GM18951 (cell line): Measurements from ENCODE around the gene NOD2.

Source experiments
- POLR2A ChIP-seq: IDR thresholded peaks from 4 replicates; pipeline ENCODE4 v1.6.1; 2011; ENCODE audit warnings: mild to moderate bottlenecking; ENCODE audit not compliant: insufficient read length, insufficient read depth; ENCODE audit errors: extremely low read depth
- in situ Hi-C: fragments of 300-500 bp; cut with MboI; formaldehyde crosslinking; loops from one replicate; pipeline ENCODE4 v1.12.0; 2022; ENCODE audit warnings: low sequenced_read_pairs, mixed read lengths, inconsistent platforms; ENCODE audit not compliant: unreplicated experiment

The NOD2 gene

DNA sequence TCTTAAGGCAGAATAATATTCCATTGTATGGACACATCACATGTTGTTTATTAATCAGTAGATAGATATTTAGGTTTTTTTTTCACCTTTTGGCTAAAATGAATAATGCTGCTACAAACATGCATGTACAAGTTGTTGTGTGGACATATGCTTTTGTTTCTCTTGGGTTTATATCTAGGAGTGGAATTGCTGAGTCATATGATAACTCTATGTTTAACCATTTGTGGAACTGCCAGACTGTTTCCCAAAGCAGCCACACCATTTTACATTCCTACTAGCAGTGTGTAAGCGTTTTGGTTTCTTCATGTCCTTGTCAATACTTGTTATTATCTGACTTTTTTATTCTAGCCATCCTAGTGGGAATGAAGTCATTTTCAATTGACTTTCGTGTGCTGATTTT lies 69.8 kb downstream of the NOD2 start:
- no peak for TF ChIP-seq POLR2A

DNA sequence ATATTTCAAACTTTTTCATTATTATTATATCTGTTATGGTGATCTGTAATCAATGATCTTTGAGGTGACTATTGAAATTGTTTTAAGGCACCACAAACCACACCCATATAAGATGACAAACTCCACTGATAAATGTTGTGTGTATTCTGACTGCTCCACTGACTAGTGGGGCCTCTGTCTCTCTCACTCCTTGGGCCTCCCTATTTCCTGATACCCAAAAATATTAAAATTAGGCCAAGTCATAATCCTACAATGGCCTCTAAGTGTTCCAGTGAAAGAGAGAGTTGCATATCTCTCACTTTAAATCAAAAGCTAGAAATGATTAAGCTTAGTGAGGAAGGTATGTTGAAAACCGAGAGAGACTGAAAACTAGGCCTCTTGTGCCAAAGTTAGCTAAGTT lies 71.9 kb downstream of the NOD2 start:
- in situ Hi-C loops = no loop called here

More for the DNA sequence above, 69.8 kb downstream of the NOD2 start:
- in situ Hi-C loops = no loop called here

DNA sequence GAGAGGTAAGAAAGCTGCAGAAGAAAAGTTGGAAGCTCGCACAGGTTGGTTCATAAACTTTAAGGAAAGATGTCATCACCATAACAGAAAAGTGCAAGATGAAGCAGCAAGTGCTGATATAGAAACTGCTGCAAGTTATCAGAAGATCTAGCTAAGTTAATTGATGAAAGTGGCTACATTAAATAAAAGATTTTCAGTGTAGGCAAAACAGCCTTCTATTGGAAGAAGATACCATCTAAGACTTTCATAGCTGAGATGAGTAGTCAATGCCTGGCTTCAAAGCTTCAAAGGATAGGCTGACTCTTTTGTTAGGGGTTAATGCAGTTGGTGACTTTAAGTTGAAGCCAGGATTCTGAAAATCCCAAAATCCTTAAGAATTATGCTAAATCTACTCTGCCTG lies 72.5 kb downstream of the NOD2 start:
- TF ChIP-seq POLR2A = no peak
- in situ Hi-C loops = no loop called here

More for the DNA sequence above, 71.9 kb downstream of the NOD2 start:
- no peak for TF ChIP-seq POLR2A

DNA sequence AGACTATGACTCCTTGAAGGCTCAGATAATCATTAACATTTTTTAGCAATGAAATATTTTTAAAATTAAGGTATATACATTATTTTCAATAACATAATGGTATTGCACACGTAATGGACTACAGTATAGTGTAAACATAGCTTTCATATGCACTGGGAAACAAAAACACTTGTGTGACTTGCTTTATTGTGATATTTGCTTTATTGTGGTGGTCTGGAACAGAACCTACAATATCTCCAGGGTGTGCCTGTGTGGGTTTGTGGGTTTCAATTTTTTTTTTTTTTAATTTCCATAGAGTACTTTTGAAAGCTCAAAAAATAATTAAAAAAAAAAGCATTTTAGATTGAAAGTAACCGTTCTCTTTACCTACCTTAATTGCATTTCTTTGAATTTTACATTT lies 73.8 kb downstream of the NOD2 start:
- in situ Hi-C loops = no loop called here
- TF ChIP-seq POLR2A = no peak

- in situ Hi-C loops = no loop called here
- no peak for TF ChIP-seq POLR2A
Observed at GRCh38 chr16:50771366-50771765, 78.0 kb downstream of the NOD2 start.

- no peak for TF ChIP-seq POLR2A
- in situ Hi-C loops = no loop called here
Observed at GRCh38 chr16:50774405-50774804, 81.0 kb downstream of the NOD2 start.

DNA sequence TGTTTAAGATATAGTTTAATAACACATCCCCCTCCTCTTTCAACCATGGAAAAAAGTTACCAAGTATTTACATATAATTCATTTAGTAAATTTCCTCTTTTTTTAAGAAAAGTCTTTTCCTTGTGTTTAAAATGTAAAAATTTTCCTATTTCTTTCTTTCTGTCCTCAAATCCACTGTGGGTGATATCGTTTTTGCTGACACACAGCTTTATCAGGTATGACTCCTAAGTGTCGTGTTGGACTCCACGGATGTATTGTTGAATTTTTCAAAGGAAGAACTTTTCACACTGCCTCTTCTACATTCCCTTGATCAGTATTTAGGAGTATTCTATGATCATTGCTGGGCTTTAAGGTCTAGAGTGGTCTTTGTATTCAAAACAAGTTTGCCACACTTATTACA lies 81.6 kb downstream of the NOD2 start:
- no peak for TF ChIP-seq POLR2A
- in situ Hi-C loops = no loop called here

DNA sequence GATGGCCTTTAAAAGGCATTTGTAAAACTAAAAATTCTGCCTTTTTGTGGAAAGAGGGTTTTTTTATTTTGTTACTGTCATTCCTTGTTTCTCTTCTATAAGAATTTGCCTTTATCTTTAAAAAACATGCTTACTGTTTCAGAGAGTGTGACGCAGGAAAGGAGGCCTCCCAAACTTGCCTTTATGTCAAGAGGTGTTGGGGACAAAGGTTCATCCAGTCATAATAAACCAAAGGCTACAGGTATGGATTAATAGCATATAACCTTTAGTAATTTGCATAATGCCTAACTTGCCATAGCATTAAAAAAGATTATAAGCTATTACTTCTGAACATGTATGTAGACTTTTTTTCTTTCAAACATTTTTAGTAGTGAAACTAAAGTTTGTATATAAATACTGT lies 82.6 kb downstream of the NOD2 start:
- in situ Hi-C loops = no loop called here
- no peak for TF ChIP-seq POLR2A

- in situ Hi-C loops = no loop called here
- TF ChIP-seq POLR2A = no peak
Observed at GRCh38 chr16:50778284-50779163, 85.1 kb downstream of the NOD2 start.

GRCh38 chr16:50781043-50781442 lies 87.6 kb downstream of the NOD2 start:
- in situ Hi-C loops = no loop called here
- TF ChIP-seq POLR2A = no peak

DNA sequence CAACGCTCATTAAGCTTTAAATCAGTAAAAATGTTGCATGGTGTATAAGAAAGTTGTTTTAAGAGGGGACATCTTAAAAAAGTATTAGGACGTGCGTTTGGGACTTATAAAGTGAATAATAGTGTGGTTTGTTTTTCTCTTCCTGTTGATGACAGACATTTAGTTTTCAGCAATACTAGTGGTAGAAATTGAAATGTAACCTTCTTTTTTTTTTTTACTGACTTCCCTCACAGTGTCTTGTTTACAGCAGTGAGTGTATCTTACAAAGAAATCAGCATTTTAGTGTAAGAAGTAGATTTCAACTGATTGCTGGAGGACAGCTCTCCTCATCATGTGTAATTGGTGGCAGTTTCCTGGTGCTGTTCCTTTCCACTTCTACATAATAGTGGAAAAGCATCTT lies 88.1 kb downstream of the NOD2 start:
- in situ Hi-C loops = no loop called here
- no peak for TF ChIP-seq POLR2A
